MM.1S (cell line): ENCODE results near the gene JADE2.

Source experiments
- EZH2 ChIP-seq: fragments of 300-600 bp; sonication (generic); optimal IDR thresholded peaks from 2 replicates; pipeline ENCODE3; 2017; ENCODE audit warnings: low read depth, mild to moderate bottlenecking, antibody characterized with exemption, low read length, mixed read lengths
- EZH2phosphoT487 ChIP-seq: fragments of 300-600 bp; sonication (generic); IDR thresholded peaks from 2 replicates; pipeline ENCODE4 v1.6.1; 2018; ENCODE audit warnings: antibody characterized with exemption, low read length
- TF ChIP-seq, protein P1 (sequence below): fragments of 300-600 bp; sonication (generic); IDR thresholded peaks from 2 replicates; pipeline ENCODE4 v1.5.1; 2016; ENCODE audit warnings: antibody characterized with exemption, low read length, mixed read lengths

DNA sequence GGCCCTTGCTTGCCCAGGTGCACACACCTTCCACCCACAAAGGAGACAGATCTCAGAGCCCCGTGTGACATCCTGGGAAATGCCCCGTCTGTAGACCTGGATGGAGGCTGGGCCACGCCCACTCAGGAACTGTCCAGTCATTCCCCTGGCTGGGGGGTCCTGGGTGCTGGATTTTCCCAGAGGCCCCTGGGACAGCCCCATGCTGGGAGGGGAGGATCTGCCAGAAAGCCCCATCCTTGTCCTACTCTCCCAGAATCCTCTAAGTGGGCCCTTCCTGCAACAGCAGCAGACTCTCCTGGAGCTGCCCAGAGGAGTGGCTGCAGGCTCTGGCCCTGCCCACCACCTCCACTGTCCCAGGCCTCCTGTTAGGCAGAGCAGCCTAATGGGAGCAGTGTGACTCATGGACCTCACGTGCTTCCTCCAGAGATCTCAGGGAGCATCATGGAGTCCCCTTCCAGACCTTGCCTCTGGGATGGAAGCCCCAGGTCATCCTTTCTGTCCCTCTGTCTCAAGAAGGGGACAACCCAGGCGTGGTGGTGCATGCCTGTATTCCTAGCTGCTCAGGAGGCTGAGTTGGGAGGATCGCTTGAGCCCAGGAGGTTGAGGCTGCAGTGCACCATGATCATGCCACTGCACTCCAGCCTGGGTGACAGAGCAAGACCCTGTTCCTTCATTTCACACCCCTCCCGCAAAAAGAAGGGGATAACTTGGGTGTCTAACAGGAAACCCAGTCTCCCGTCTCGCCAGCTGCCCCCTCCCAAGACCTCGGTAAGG is 51.7 kb downstream of the JADE2 start:
- TF ChIP-seq, protein P1, sequence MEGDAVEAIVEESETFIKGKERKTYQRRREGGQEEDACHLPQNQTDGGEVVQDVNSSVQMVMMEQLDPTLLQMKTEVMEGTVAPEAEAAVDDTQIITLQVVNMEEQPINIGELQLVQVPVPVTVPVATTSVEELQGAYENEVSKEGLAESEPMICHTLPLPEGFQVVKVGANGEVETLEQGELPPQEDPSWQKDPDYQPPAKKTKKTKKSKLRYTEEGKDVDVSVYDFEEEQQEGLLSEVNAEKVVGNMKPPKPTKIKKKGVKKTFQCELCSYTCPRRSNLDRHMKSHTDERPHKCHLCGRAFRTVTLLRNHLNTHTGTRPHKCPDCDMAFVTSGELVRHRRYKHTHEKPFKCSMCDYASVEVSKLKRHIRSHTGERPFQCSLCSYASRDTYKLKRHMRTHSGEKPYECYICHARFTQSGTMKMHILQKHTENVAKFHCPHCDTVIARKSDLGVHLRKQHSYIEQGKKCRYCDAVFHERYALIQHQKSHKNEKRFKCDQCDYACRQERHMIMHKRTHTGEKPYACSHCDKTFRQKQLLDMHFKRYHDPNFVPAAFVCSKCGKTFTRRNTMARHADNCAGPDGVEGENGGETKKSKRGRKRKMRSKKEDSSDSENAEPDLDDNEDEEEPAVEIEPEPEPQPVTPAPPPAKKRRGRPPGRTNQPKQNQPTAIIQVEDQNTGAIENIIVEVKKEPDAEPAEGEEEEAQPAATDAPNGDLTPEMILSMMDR: no peak
- TF ChIP-seq EZH2: no peak
- no peak for TF ChIP-seq EZH2phosphoT487
